H9 (cell line): Measurements from ENCODE around the gene OARD1. TPM values are rescaled to one million over a fixed set of nuclear protein-coding genes. Genes with fewer than 3 reads are reported as not detected.
A peak's percentile ranks its signal among the peaks of the same experiment; 100 is the strongest.

Source experiments
- DNase-seq: peaks from one replicate; pipeline ENCODE4 v3.0.0-alpha.2; 2017
- H2AFZ ChIP-seq: one replicate; pipeline ENCODE4 v1.6.1; 2013; ENCODE audit warnings: mild to moderate bottlenecking, low read length, control low read depth, moderate library complexity
- H2AK5ac ChIP-seq: 2 replicates; pipeline ENCODE4 v1.6.1; 2013; ENCODE audit warnings: low read length, control low read depth, mixed read lengths; ENCODE audit not compliant: insufficient read length
- H2BK120ac ChIP-seq: one replicate; pipeline ENCODE4 v1.6.1; 2013; ENCODE audit warnings: low read depth, mild to moderate bottlenecking, low read length, control low read depth, inconsistent platforms; ENCODE audit not compliant: poor library complexity, severe bottlenecking
- H2BK12ac ChIP-seq: 2 replicates; pipeline ENCODE4 v1.6.1; 2013; ENCODE audit warnings: low read length, control low read depth, mixed read lengths, low read depth; ENCODE audit not compliant: insufficient read length
- H2BK15ac ChIP-seq: 2 replicates; pipeline ENCODE4 v1.6.1; 2013; ENCODE audit warnings: low read depth, low read length, control low read depth
- H2BK20ac ChIP-seq: one replicate; pipeline ENCODE4 v1.6.1; 2013; ENCODE audit warnings: low read depth, mild to moderate bottlenecking, low read length, control low read depth, inconsistent platforms; ENCODE audit not compliant: poor library complexity, severe bottlenecking
- H2BK5ac ChIP-seq: 2 replicates; pipeline ENCODE4 v1.6.1; 2013; ENCODE audit warnings: low read length, control low read depth, mixed read lengths; ENCODE audit not compliant: insufficient read length
- H3K14ac ChIP-seq: 2 replicates; pipeline ENCODE4 v1.6.1; 2013; ENCODE audit warnings: low read length, control low read depth; ENCODE audit not compliant: insufficient read depth
- H3K18ac ChIP-seq: 2 replicates; pipeline ENCODE4 v1.6.1; 2013; ENCODE audit warnings: low read depth, mild to moderate bottlenecking, mixed read lengths, low read length, control low read depth; ENCODE audit not compliant: insufficient read length
- H3K23ac ChIP-seq: 2 replicates; pipeline ENCODE4 v1.6.1; 2013; ENCODE audit warnings: low read length, control low read depth, mixed read lengths, low read depth; ENCODE audit not compliant: insufficient read length
- H3K23me2 ChIP-seq: 2 replicates; pipeline ENCODE4 v1.6.1; 2013; ENCODE audit warnings: low read depth, mild to moderate bottlenecking, mixed read lengths, low read length, control low read depth; ENCODE audit not compliant: insufficient read length, poor library complexity, severe bottlenecking
- H3K27ac ChIP-seq: 2 replicates; pipeline ENCODE4 v1.5.1; 2013; ENCODE audit warnings: low read length, control low read depth, mixed read lengths, low read depth; ENCODE audit not compliant: insufficient read length
- H3K27me3 ChIP-seq: 2 replicates; pipeline ENCODE4 v1.6.1; 2013; ENCODE audit warnings: low read length, control low read depth, inconsistent platforms; ENCODE audit not compliant: insufficient read depth
- H3K4ac ChIP-seq: 2 replicates; pipeline ENCODE4 v1.6.1; 2013; ENCODE audit warnings: low read depth, mild to moderate bottlenecking, control low read depth, inconsistent platforms, low read length, moderate library complexity
- H3K4me1 ChIP-seq: 2 replicates; pipeline ENCODE4 v1.6.1; 2013; ENCODE audit warnings: low read length, control low read depth, inconsistent platforms; ENCODE audit not compliant: insufficient read depth
- H3K4me2 ChIP-seq: 2 replicates; pipeline ENCODE4 v1.6.1; 2013; ENCODE audit warnings: low read length, control low read depth, mixed read lengths; ENCODE audit not compliant: insufficient read length, insufficient read depth
- H3K56ac ChIP-seq: 2 replicates; pipeline ENCODE4 v1.6.1; 2013; ENCODE audit warnings: low read depth, mild to moderate bottlenecking, mixed read lengths, low read length, control low read depth; ENCODE audit not compliant: insufficient read length
- H3K79me1 ChIP-seq: 2 replicates; pipeline ENCODE4 v1.6.1; 2013; ENCODE audit warnings: low read depth, mild to moderate bottlenecking, moderate library complexity, low read length, control low read depth, inconsistent platforms; ENCODE audit not compliant: insufficient read depth, poor library complexity, severe bottlenecking
- H3K79me2 ChIP-seq: 2 replicates; pipeline ENCODE4 v1.6.1; 2013; ENCODE audit warnings: low read length, control low read depth, inconsistent platforms; ENCODE audit not compliant: insufficient read depth
- H3K9ac ChIP-seq: 2 replicates; pipeline ENCODE4 v1.6.1; 2013; ENCODE audit warnings: low read length, control low read depth, mixed read lengths; ENCODE audit not compliant: insufficient read length; ENCODE audit errors: extremely low read depth
- H3K9me3 ChIP-seq: one replicate; pipeline ENCODE4 v1.6.1; 2013; ENCODE audit warnings: low read depth, low read length, inconsistent platforms; ENCODE audit not compliant: control insufficient read depth
- H3T11ph ChIP-seq: one replicate; pipeline ENCODE4 v1.6.1; 2013; ENCODE audit warnings: mild to moderate bottlenecking, low read length, control low read depth, inconsistent platforms
- H4K20me1 ChIP-seq: one replicate; pipeline ENCODE4 v1.6.1; 2013; ENCODE audit not compliant: control insufficient read depth, insufficient read length, insufficient read depth
- H4K5ac ChIP-seq: 2 replicates; pipeline ENCODE4 v1.6.1; 2013; ENCODE audit warnings: low read depth, mild to moderate bottlenecking, mixed read lengths, low read length, control low read depth; ENCODE audit not compliant: insufficient read length
- H4K8ac ChIP-seq: replicated peaks from 2 replicates; pipeline ENCODE4 v1.6.1; 2013; ENCODE audit warnings: low read length, control low read depth, mixed read lengths, low read depth; ENCODE audit not compliant: insufficient read length
- H4K91ac ChIP-seq: 2 replicates; pipeline ENCODE4 v1.6.1; 2013; ENCODE audit warnings: low read depth, mild to moderate bottlenecking, moderate library complexity, mixed read lengths, low read length, control low read depth; ENCODE audit not compliant: insufficient read length
- H3K27ac Mint-ChIP-seq, 3 experiments: 2 replicates in 2 of 3; 3 replicates in 1 of 3; pipeline ENCODE4 v1.8.0; 2020 to 2021; ENCODE audit warnings: mixed read lengths in 3 of 3, mild to moderate bottlenecking in 1 of 3, moderate library complexity in 1 of 3
- H3K27me3 Mint-ChIP-seq: 2 replicates; pipeline ENCODE4 v1.8.0; 2021; ENCODE audit warnings: low read depth, mild to moderate bottlenecking, moderate library complexity, mixed read lengths
- H3K36me3 Mint-ChIP-seq, 3 experiments: 2 replicates in 2 of 3; 3 replicates in 1 of 3; pipeline ENCODE4 v1.8.0; 2020 to 2021; ENCODE audit warnings: low read depth in 3 of 3, mixed read lengths in 3 of 3; ENCODE audit not compliant: insufficient read depth in 1 of 3
- H3K4me1 Mint-ChIP-seq, 2 experiments: 2 replicates each; pipeline ENCODE4 v1.8.0; 2020; ENCODE audit warnings: mixed read lengths in 2 of 2
- H3K4me3 Mint-ChIP-seq, 2 experiments: 2 replicates in 1 of 2; 3 replicates in 1 of 2; pipeline ENCODE4 v1.8.0; 2020 to 2021; ENCODE audit warnings: mild to moderate bottlenecking in 2 of 2, mixed read lengths in 2 of 2, moderate library complexity in 1 of 2
- H3K9me3 Mint-ChIP-seq, 2 experiments: 2 replicates in 1 of 2; 3 replicates in 1 of 2; pipeline ENCODE4 v1.8.0; 2020; ENCODE audit warnings: mild to moderate bottlenecking in 2 of 2, mixed read lengths in 2 of 2, moderate library complexity in 1 of 2
- WGBS: extraction: QIAGEN DNeasy Blood & Tissue Kit; methylation state at CpG from one replicate; pipeline ENCODE4 v1.1.7; 2013; ENCODE audit warnings: missing lambda C conversion rate, low lambda C conversion rate, mixed read lengths; ENCODE audit not compliant: insufficient read length; ENCODE audit errors: extremely low coverage; 5-methylcytosine and 5-hydroxymethylcytosine counted together
- total RNA-seq: library from RNA; stranded (reverse); gene quantifications from 2 replicates; pipeline ENCODE4 v1.2.1, GENCODE V29; 2021
- TF ChIP-seq, protein P1 (sequence below): fragments of 200-600 bp; sonication (generic); conservative IDR thresholded peaks from 3 replicates; pipeline ENCODE4 v1.8.0; 2021; ENCODE audit warnings: antibody characterized with exemption, mild to moderate bottlenecking

Gene OARD1
- total RNA-seq, 1 experiment from 2014 or later = 36.6 TPM

DNA sequence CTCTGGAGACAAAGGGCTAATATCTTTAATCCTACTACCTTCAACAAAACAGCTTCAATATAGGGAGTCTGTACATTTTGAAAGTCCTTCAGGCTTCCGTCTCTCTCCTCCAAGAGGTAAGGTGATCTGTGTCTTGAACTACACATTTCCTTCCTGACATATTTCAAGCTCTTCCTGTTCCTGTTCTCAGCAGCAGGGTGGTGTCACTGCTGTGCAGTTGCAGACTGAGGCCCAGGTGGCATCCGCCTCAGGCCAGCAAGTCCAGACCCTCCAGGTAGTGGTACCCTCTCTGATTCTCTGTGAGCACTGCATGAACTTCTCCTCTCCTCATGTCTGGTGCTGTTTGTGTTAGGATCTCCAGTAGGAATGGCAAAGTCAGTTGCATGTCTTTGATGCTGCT is 8.5 kb upstream of the OARD1 start:
- H3K27ac Mint-ChIP-seq = peak overlapping the region in 1 of 3 experiments; percentile 21; a peak in 1 of 7 replicates
- no peaks in the 10 kb centered on the region for H3K9me3 Mint-ChIP-seq
- no peak overlapping the region for H3K4ac ChIP-seq
- H3K79me1 ChIP-seq = peaks cover 7% of the 10 kb centered on the region
- no peak overlapping the region for H3K23ac ChIP-seq
- no peak overlapping the region for H2BK20ac ChIP-seq
- H3K4me2 ChIP-seq = no peak overlapping the region
- no peak overlapping the region for H2BK120ac ChIP-seq
- H4K8ac ChIP-seq = no peak overlapping the region
- H3K27me3 ChIP-seq = no peaks in the 10 kb centered on the region
- no peaks in the 10 kb centered on the region for H3K23me2 ChIP-seq
- TF ChIP-seq, protein P1, sequence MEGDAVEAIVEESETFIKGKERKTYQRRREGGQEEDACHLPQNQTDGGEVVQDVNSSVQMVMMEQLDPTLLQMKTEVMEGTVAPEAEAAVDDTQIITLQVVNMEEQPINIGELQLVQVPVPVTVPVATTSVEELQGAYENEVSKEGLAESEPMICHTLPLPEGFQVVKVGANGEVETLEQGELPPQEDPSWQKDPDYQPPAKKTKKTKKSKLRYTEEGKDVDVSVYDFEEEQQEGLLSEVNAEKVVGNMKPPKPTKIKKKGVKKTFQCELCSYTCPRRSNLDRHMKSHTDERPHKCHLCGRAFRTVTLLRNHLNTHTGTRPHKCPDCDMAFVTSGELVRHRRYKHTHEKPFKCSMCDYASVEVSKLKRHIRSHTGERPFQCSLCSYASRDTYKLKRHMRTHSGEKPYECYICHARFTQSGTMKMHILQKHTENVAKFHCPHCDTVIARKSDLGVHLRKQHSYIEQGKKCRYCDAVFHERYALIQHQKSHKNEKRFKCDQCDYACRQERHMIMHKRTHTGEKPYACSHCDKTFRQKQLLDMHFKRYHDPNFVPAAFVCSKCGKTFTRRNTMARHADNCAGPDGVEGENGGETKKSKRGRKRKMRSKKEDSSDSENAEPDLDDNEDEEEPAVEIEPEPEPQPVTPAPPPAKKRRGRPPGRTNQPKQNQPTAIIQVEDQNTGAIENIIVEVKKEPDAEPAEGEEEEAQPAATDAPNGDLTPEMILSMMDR = no peak
- H3K4me3 Mint-ChIP-seq = no peak overlapping the region; a peak in 1 of 5 replicates
- peaks cover 23% of the 10 kb centered on the region for H3K79me2 ChIP-seq
- no peak overlapping the region for H2BK12ac ChIP-seq
- H2BK5ac ChIP-seq = no peak overlapping the region
- H2AK5ac ChIP-seq = no peak overlapping the region
- no peak overlapping the region for H4K5ac ChIP-seq
- H2AFZ ChIP-seq = no peak overlapping the region
- no peak overlapping the region for H3K14ac ChIP-seq
- peaks cover 9 to 10% of the 10 kb centered on the region in 2 experiments for H3K4me1 Mint-ChIP-seq
- no CpG with 5 or more reads among the region's 2 CpGs for WGBS
- no peak overlapping the region for H3K27ac ChIP-seq
- H3K36me3 Mint-ChIP-seq = peaks cover 26 to 66% (median 66%) of the 10 kb centered on the region in 3 experiments; a peak in 6 of 7 replicates
- no peaks in the 10 kb centered on the region for H3K4me1 ChIP-seq
- no peak overlapping the region for H4K91ac ChIP-seq
- peaks cover 2% of the 10 kb centered on the region for H4K20me1 ChIP-seq
- H3K18ac ChIP-seq = no peak overlapping the region
- no peak overlapping the region for H3K56ac ChIP-seq
- H3K9me3 ChIP-seq = no peaks in the 10 kb centered on the region
- no peak overlapping the region for H2BK15ac ChIP-seq
- H3K27me3 Mint-ChIP-seq = no peaks in the 10 kb centered on the region
- no peak overlapping the region for H3T11ph ChIP-seq
- DNase-seq = no peak
- no peak overlapping the region for H3K9ac ChIP-seq
